BE2C (cell line): ENCODE data around the gene UBFD1.

Experiments
- DNase-seq: peaks from one replicate; pipeline ENCODE4 v3.0.0-alpha.2; 2020
- H3K27me3 ChIP-seq: fragments of 250-450 bp; sonication (Bioruptor Pico); 2 replicates; pipeline ENCODE4 v1.5.1; 2020; ENCODE audit warnings: mild to moderate bottlenecking
- H3K36me3 ChIP-seq: fragments of 250-450 bp; sonication (Bioruptor Pico); 2 replicates; pipeline ENCODE4 v1.5.1; 2020; ENCODE audit warnings: mild to moderate bottlenecking
- H3K4me1 ChIP-seq: fragments of 250-450 bp; sonication (Bioruptor Pico); 2 replicates; pipeline ENCODE4 v1.5.1; 2020
- H3K4me3 ChIP-seq: 2 replicates; pipeline ENCODE4 v1.5.1; 2011; ENCODE audit warnings: low read depth, low read length
- H3K9me3 ChIP-seq: fragments of 250-450 bp; sonication (Bioruptor Pico); 2 replicates; pipeline ENCODE4 v1.5.1; 2020
- TF ChIP-seq, protein P1 (sequence below): IDR thresholded peaks from 2 replicates; pipeline ENCODE4 v1.5.1; 2012; ENCODE audit warnings: mild to moderate bottlenecking, low read depth, low read length

Gene UBFD1

DNA sequence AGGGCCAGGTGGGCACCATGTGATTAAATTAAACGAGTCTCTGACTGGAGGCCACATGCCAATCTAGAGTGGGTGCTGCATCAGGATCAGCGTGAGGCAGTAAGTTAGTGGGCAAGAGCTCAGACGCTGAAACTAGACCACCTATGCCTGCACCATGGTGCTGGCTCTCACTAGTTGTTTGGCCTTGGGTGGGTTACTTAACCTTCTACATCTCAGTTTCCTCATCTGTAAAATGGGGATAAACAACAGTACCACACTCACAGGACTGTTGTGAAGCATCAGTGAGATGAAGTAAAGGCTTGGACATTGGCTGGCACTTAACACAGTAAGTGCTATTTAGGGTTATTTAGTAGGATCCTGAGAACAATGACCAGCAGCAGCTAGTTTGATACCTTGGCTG, 32.7 kb downstream of the UBFD1 start:
- peaks cover 89% of the 10 kb centered on the region for H3K36me3 ChIP-seq
- H3K9me3 ChIP-seq: no peaks in the 10 kb centered on the region
- no peak overlapping the region for H3K4me3 ChIP-seq
- TF ChIP-seq, protein P1, sequence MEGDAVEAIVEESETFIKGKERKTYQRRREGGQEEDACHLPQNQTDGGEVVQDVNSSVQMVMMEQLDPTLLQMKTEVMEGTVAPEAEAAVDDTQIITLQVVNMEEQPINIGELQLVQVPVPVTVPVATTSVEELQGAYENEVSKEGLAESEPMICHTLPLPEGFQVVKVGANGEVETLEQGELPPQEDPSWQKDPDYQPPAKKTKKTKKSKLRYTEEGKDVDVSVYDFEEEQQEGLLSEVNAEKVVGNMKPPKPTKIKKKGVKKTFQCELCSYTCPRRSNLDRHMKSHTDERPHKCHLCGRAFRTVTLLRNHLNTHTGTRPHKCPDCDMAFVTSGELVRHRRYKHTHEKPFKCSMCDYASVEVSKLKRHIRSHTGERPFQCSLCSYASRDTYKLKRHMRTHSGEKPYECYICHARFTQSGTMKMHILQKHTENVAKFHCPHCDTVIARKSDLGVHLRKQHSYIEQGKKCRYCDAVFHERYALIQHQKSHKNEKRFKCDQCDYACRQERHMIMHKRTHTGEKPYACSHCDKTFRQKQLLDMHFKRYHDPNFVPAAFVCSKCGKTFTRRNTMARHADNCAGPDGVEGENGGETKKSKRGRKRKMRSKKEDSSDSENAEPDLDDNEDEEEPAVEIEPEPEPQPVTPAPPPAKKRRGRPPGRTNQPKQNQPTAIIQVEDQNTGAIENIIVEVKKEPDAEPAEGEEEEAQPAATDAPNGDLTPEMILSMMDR: no peak
- no peaks in the 10 kb centered on the region for H3K4me1 ChIP-seq
- no peaks in the 10 kb centered on the region for H3K27me3 ChIP-seq
- no peak for DNase-seq

DNA sequence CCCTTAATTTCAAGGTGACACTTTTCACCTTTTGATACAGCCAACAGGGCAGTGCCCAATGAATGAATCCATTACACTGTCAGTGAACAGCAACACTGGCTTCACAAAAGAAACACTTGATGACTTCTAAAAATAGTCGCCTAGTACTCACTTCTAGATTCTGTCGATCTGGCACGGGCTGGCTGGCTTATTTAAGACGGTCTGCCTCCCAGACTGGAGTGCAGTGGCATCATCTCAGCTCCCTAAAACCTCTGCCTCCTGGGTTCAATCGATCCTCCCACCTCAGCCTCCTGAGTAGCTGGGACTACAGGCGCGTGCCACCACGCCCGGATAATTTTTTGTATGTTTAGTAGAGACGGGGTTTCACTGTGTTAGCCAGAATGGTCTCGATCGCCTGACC, 36.7 kb downstream of the UBFD1 start:
- H3K36me3 ChIP-seq: peaks cover 50% of the 10 kb centered on the region
- TF ChIP-seq, protein P1: no peak
- no peaks in the 10 kb centered on the region for H3K27me3 ChIP-seq
- H3K4me3 ChIP-seq: no peak overlapping the region
- H3K9me3 ChIP-seq: no peaks in the 10 kb centered on the region
- H3K4me1 ChIP-seq: no peaks in the 10 kb centered on the region
- no peak for DNase-seq

DNA sequence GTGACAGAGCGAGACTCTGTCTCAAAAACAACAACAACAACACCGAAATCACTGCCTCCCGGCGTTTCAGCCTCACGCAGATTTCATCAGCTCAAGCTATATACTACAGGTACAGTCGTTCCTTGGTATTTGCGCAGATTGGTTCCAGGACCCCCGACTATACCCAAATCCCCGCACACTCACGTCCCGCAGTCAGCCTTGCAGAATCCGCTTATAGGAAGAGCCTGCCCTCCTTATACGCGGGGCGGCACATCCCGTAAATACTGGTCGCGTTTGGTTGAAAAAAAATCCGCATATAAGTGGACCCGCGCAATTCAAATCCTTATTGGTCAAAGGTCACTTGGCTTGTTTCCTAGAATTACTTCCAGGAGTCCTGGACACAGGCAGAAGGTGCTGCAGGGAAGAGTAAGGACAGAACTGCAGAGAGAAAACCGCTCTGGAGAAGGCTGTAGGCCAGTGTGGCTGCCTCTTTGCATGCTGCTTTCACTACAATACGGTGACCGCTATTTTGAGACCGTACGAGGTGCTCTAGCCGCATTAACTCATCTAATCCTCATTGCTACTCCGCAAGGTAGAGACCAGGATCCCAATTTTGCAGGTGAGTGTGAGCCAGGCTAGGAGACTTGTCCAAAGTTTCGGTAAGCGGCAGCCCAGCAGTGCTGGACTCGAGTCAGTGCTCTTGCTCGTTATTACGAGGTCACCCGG, 37.9 kb downstream of the UBFD1 start:
- H3K4me3 ChIP-seq: peak overlapping the region; percentile 98
- no peaks in the 10 kb centered on the region for H3K9me3 ChIP-seq
- H3K36me3 ChIP-seq: peaks cover 41% of the 10 kb centered on the region
- TF ChIP-seq, protein P1: no peak
- no peaks in the 10 kb centered on the region for H3K4me1 ChIP-seq
- DNase-seq: no peak
- H3K27me3 ChIP-seq: no peaks in the 10 kb centered on the region

DNA sequence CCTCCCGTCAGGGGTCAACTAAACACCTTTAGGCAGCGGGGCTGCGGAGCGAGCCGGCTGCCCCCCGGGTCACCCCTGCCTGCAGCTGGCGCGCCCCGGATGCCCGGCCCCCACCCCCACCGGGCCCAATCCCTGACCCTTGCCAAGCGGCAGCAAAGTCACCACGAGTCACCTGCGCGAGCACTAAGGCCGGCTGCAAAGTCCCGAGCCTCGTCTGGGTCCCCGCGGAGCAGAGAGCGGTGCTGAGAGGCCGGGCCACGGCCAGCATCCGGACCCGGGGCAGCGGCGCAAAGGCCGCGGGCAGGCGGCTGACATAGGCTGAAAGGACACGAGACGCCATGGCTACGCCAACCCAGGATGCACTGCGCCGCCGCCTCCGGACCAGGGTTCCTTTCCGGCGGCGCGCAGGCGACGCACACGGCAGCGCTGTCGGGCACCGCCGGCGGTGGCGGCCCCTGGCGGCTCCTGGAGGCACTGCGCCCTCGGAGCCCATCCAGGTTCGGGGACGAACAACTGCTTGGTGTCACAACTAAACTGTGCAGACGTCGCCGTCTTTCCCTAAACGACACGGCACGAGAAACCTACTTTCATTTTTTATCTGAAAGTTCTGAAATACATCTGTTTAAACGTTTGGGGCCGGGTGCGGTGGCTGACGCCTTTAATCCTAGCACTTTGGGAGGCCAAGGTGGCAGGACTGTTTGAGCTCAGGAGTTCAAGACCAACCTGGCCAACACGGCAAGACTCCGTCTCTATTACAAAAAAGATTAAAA, 38.6 kb downstream of the UBFD1 start, which contains the start of gene NDUFAB1:
NDUFAB1 (minus strand) TSS at position 366 of the 770 bp plus-strand sequence; CDS start at position 340, 26 bp downstream.
- TF ChIP-seq, protein P1: peak; percentile 94
- Histone ChIP-seq H3K4me3 (peak within 1 kb of the TSS; percentile 98), H3K36me3 (peaks cover 34% of the 10 kb centered on the region), H3K4me1 (no peaks in the 10 kb centered on the region), H3K27me3 (no peaks in the 10 kb centered on the region), H3K9me3 (no peaks in the 10 kb centered on the region)
- DNase-seq: peak; percentile 93

DNA sequence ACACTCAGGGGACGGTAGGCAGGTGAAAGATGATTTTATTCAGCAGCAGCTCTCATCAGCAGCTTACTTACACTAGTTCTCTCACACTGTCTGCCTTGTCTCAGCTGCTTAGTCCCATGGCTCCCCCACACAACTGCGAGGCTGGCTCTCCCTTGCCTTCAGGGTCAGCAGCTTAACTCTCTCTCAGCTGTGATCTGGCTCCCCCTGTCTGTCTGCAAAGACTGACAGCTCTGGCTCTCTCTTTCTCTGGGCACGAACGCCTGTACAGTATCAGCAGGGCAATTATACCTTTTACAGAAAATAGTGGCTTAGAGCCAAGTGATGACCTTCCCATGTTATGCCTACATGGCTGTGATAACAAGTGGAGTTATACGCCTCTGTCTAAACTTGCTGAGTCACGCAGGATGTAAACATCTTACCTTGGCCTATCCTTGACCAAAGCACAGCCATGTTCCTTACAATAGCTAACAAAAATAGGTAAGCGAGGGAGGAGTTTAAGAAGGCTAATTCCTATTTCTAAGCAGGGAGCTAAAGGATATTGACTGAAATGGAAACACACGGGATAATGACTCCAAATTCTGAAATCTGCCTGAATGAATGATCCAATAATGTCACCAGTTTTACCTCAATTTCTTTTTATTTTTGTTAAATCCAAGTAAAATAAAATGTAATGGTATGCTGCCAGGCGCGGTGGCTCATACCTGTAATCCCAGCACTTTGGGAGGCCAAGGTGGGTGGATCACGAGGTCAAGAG, 39.7 kb downstream of the UBFD1 start:
- H3K4me1 ChIP-seq: no peaks in the 10 kb centered on the region
- H3K9me3 ChIP-seq: no peaks in the 10 kb centered on the region
- no peaks in the 10 kb centered on the region for H3K27me3 ChIP-seq
- H3K4me3 ChIP-seq: peak overlapping the region; percentile 98
- peaks cover 24% of the 10 kb centered on the region for H3K36me3 ChIP-seq
- TF ChIP-seq, protein P1: peak; percentile 84
- DNase-seq: peak; percentile 81
